OCI-LY7 (cell line): ENCODE results near the gene NME7. TPM values are rescaled to one million over a fixed set of nuclear protein-coding genes. Genes with fewer than 3 reads are reported as not detected.

Experiments
- BruUV-seq: library from RNA; stranded (reverse); fragments of 400-500 nt; replicated peaks from 2 replicates; lab custom pipeline; 2021; lab: Mats Ljungman, UMichigan
- CTCF ChIA-PET: fragments of 300-600 bp; sonication (Branson Sonifier 250); formaldehyde crosslinking; loops from one replicate; lab custom pipeline; 2022; ENCODE audit warnings: antibody characterized with exemption; ENCODE audit not compliant: unreplicated experiment; lab: Charles Lee
- POLR2A ChIA-PET: fragments of 300-600 bp; sonication (Branson Sonifier 250); formaldehyde crosslinking; loops from one replicate; lab custom pipeline; 2022; ENCODE audit warnings: antibody characterized with exemption; lab: Charles Lee
- DNase-seq: peaks from one replicate; pipeline ENCODE4 v3.0.0-alpha.2; 2015; ENCODE audit warnings: low spot score
- H2AFZ ChIP-seq: fragments of 200-600 bp; sonication (generic), shearing (Covaris generic); 2 replicates; pipeline ENCODE4 v1.6.1; 2014; ENCODE audit warnings: mild to moderate bottlenecking, antibody characterized with exemption, low read length, moderate library complexity
- H3K27ac ChIP-seq: fragments of 200-600 bp; sonication (generic); 2 replicates; pipeline ENCODE4 v1.5.1; 2014; ENCODE audit warnings: mixed run types, low read depth, mild to moderate bottlenecking, moderate library complexity, low read length, inconsistent platforms; ENCODE audit not compliant: poor library complexity, severe bottlenecking
- H3K36me3 ChIP-seq: fragments of 200-600 bp; sonication (generic); 2 replicates; pipeline ENCODE4 v1.6.1; 2014; ENCODE audit warnings: mild to moderate bottlenecking, antibody characterized with exemption, low read length, moderate library complexity, mixed read lengths; ENCODE audit not compliant: insufficient read depth
- H3K4me1 ChIP-seq: fragments of 200-600 bp; sonication (generic); 2 replicates; pipeline ENCODE4 v1.5.1; 2014; ENCODE audit warnings: mild to moderate bottlenecking, low read length; ENCODE audit not compliant: insufficient read depth, poor library complexity, severe bottlenecking
- H3K4me2 ChIP-seq: fragments of 200-600 bp; sonication (generic); 2 replicates; pipeline ENCODE4 v1.6.1; 2014; ENCODE audit warnings: mild to moderate bottlenecking, low read length
- H3K4me3 ChIP-seq: fragments of 200-600 bp; sonication (generic); 2 replicates; pipeline ENCODE4 v1.5.1; 2014; ENCODE audit warnings: mild to moderate bottlenecking, low read depth, low read length; ENCODE audit not compliant: poor library complexity, severe bottlenecking
- H3K79me2 ChIP-seq: fragments of 200-600 bp; sonication (generic); 2 replicates; pipeline ENCODE4 v1.6.1; 2016; ENCODE audit warnings: low read depth, mild to moderate bottlenecking, low read length, moderate library complexity, mixed read lengths; ENCODE audit not compliant: insufficient read depth
- H3K9me2 ChIP-seq: fragments of 200-600 bp; sonication (generic); 2 replicates; pipeline ENCODE4 v1.6.1; 2016; ENCODE audit warnings: mild to moderate bottlenecking, low read length, mixed read lengths; ENCODE audit not compliant: insufficient read depth
- H3K9me3 ChIP-seq: fragments of 200-600 bp; sonication (generic); 2 replicates; pipeline ENCODE4 v1.6.1; 2014; ENCODE audit warnings: mild to moderate bottlenecking, mixed run types, low read length, mixed read lengths
- H4K20me1 ChIP-seq: fragments of 200-600 bp; sonication (generic); 2 replicates; pipeline ENCODE4 v1.6.1; 2014; ENCODE audit warnings: mild to moderate bottlenecking, antibody characterized with exemption, low read length, moderate library complexity, mixed read lengths; ENCODE audit not compliant: insufficient read depth
- CTCF ChIP-seq: fragments of 200-600 bp; sonication (generic); conservative IDR thresholded peaks from 2 replicates; pipeline ENCODE4 v1.5.1; 2014; ENCODE audit warnings: mild to moderate bottlenecking, antibody characterized with exemption, low read length, moderate library complexity, mixed read lengths
- EZH2phosphoT487 ChIP-seq: fragments of 200-600 bp; sonication (generic); IDR thresholded peaks from 2 replicates; pipeline ENCODE4 v1.6.1; 2018; ENCODE audit warnings: low read depth, borderline replicate concordance, mild to moderate bottlenecking, mixed run types, antibody characterized with exemption, low read length, moderate library complexity, mixed read lengths
- intact Hi-C: fragments of 100-400 bp; cut with micrococcal nuclease; formaldehyde crosslinking; loops from one replicate; pipeline ENCODE4 v1.10.0; 2022; ENCODE audit not compliant: unreplicated experiment
- total RNA-seq, 2 experiments: library from RNA; depleted of rRNA in 1 of 2; stranded (reverse); fragments of >200 nt in 1 of 2; shearing (Covaris generic) in 1 of 2; gene quantifications; 2 replicates each; pipeline ENCODE4 v1.2.3, GENCODE V29; 2014 to 2022

The NME7 gene
- total RNA-seq, 2 experiments from 2014 or later: 9.3 to 17.0 TPM

- Histone ChIP-seq H2AFZ (0 out of 2 replicates have a peak overlapping the region, but pooled peaks have one; percentile 2), H3K4me1 (no peaks in the 10 kb centered on the region), H3K9me2 (0 out of 2 replicates have a peak, but pooled peaks cover 4% of the 10 kb centered on the region), H3K4me3 (no peak overlapping the region), H3K27ac (no peak overlapping the region), H3K36me3 (no peaks in the 10 kb centered on the region), H3K9me3 (no peaks in the 10 kb centered on the region), H3K4me2 (no peak overlapping the region), H3K79me2 (no peaks in the 10 kb centered on the region), H4K20me1 (no peaks in the 10 kb centered on the region)
- intact Hi-C loops: no loop called here
- TF ChIP-seq EZH2phosphoT487: no peak
- no peak for TF ChIP-seq CTCF
- no TSS peak for BruUV-seq
- POLR2A ChIA-PET: interaction anchor here (0.7 to 2.1 kb wide), 3 partner anchors 10 to 1437 kb away, joined by 3 to 4 read pairs (median 4); no protein-coding TSS in a partner anchor
- CTCF ChIA-PET: no interaction called here
- no peak for DNase-seq
Observed at GRCh38 chr1:169090308-169090899, 277.2 kb downstream of the NME7 start.

- Histone ChIP-seq H3K9me3 (no peaks in the 10 kb centered on the region), H3K4me1 (no peaks in the 10 kb centered on the region), H3K4me2 (no peak overlapping the region), H3K9me2 (0 out of 2 replicates have a peak, but pooled peaks cover 4% of the 10 kb centered on the region), H3K4me3 (no peak overlapping the region), H3K27ac (no peak overlapping the region), H3K36me3 (no peaks in the 10 kb centered on the region), H3K79me2 (no peaks in the 10 kb centered on the region), H2AFZ (no peak overlapping the region), H4K20me1 (no peaks in the 10 kb centered on the region)
- intact Hi-C loops: no loop called here
- CTCF ChIA-PET: no interaction called here
- TF ChIP-seq CTCF (no peak), EZH2phosphoT487 (no peak)
- POLR2A ChIA-PET: interaction anchor here (0.7 to 2.1 kb wide), 3 partner anchors 11 to 1436 kb away, joined by 3 to 4 read pairs (median 4); no protein-coding TSS in a partner anchor
- no peak for DNase-seq
- BruUV-seq: no TSS peak
Observed at GRCh38 chr1:169089776-169090175, 277.8 kb downstream of the NME7 start.

GRCh38 chr1:169087876-169088275 lies 279.7 kb downstream of the NME7 start:
- intact Hi-C loops: no loop called here
- Histone ChIP-seq H3K79me2 (no peaks in the 10 kb centered on the region), H2AFZ (no peak overlapping the region), H3K36me3 (no peaks in the 10 kb centered on the region), H4K20me1 (no peaks in the 10 kb centered on the region), H3K4me1 (no peaks in the 10 kb centered on the region), H3K9me2 (no peaks in the 10 kb centered on the region), H3K27ac (no peak overlapping the region), H3K4me2 (no peak overlapping the region), H3K9me3 (no peaks in the 10 kb centered on the region), H3K4me3 (no peak overlapping the region)
- CTCF ChIA-PET: no interaction called here
- POLR2A ChIA-PET: interaction anchor here (1.2 kb wide), 1 partner anchor 17 kb away, joined by 4 read pairs; no protein-coding TSS in a partner anchor
- BruUV-seq: no TSS peak
- no peak for DNase-seq
- no peak for TF ChIP-seq EZH2phosphoT487
- TF ChIP-seq CTCF: no peak
